SK-N-SH treated with all-trans-retinoic acid at 6 μM for 48 hours (cell line): ENCODE data around the gene LYZ.

Experiments
- ATAC-seq: fragments of 200-7000 bp; cut with Tn5 transposase; 3 replicates; pipeline ENCODE4 v1.9.1; 2020; ENCODE audit warnings: mild to moderate bottlenecking, moderate library complexity
- ARNTL ChIP-seq: fragments of 450-650 bp; formaldehyde crosslinking; IDR thresholded peaks from 2 replicates; pipeline ENCODE4 v1.5.0; 2020; ENCODE audit warnings: low read depth, mild to moderate bottlenecking, moderate library complexity, borderline replicate concordance
- BACH2 ChIP-seq: fragments of 250-450 bp; sonication (Bioruptor Pico); IDR thresholded peaks from 2 replicates; pipeline ENCODE4 v1.9.0; 2021; ENCODE audit warnings: mild to moderate bottlenecking, borderline replicate concordance
- CSDC2 ChIP-seq: fragments of 250-450 bp; sonication (Bioruptor Pico); IDR thresholded peaks from 2 replicates; pipeline ENCODE4 v1.5.0; 2020; ENCODE audit warnings: mild to moderate bottlenecking, moderate library complexity
- ESRRG ChIP-seq: fragments of 250-450 bp; sonication (Bioruptor Pico); IDR thresholded peaks from 2 replicates; pipeline ENCODE4 v1.6.1; 2021; ENCODE audit warnings: mild to moderate bottlenecking
- GLIS3 ChIP-seq: fragments of 250-450 bp; sonication (Bioruptor Pico); IDR thresholded peaks from 2 replicates; pipeline ENCODE4 v1.5.0; 2020; ENCODE audit warnings: mild to moderate bottlenecking, moderate library complexity
- ISL1 ChIP-seq: fragments of 250-450 bp; sonication (Bioruptor Pico); IDR thresholded peaks from 2 replicates; pipeline ENCODE4 v2.1.2; 2022; ENCODE audit warnings: mild to moderate bottlenecking, moderate library complexity
- OSR1 ChIP-seq: fragments of 250-450 bp; sonication (Bioruptor Pico); IDR thresholded peaks from 2 replicates; pipeline ENCODE4 v1.8.0; 2022; ENCODE audit warnings: moderate library complexity, mild to moderate bottlenecking, inconsistent platforms
- PPARA ChIP-seq: fragments of 250-450 bp; sonication (Bioruptor Pico); IDR thresholded peaks from 2 replicates; pipeline ENCODE4 v1.5.0; 2020; ENCODE audit warnings: mild to moderate bottlenecking, borderline replicate concordance
- RARB ChIP-seq: fragments of 250-450 bp; sonication (Bioruptor Pico); IDR thresholded peaks from 2 replicates; pipeline ENCODE4 v1.8.0; 2021; ENCODE audit warnings: mild to moderate bottlenecking, moderate library complexity
- SNAI2 ChIP-seq: fragments of 250-450 bp; sonication (Bioruptor Pico); IDR thresholded peaks from 2 replicates; pipeline ENCODE4 v1.5.0; 2020; ENCODE audit warnings: mild to moderate bottlenecking, moderate library complexity
- TCF4 ChIP-seq: fragments of 250-450 bp; sonication (Bioruptor Pico); IDR thresholded peaks from 2 replicates; pipeline ENCODE4 v1.8.0; 2021; ENCODE audit warnings: mild to moderate bottlenecking, moderate library complexity, borderline replicate concordance
- TOX ChIP-seq: fragments of 250-450 bp; sonication (Bioruptor Pico); IDR thresholded peaks from 2 replicates; pipeline ENCODE4 v1.8.0; 2021; ENCODE audit warnings: mild to moderate bottlenecking, moderate library complexity, borderline replicate concordance
- ZFP3 ChIP-seq: fragments of 250-450 bp; sonication (Bioruptor Pico); IDR thresholded peaks from 2 replicates; pipeline ENCODE4 v1.5.0; 2020; ENCODE audit warnings: mild to moderate bottlenecking, moderate library complexity
- ZFP30 ChIP-seq: fragments of 450-650 bp; formaldehyde crosslinking; IDR thresholded peaks from 2 replicates; pipeline ENCODE4 v1.5.0; 2022; ENCODE audit warnings: mild to moderate bottlenecking, moderate library complexity
- TF ChIP-seq, protein P1 (sequence below): fragments of 250-450 bp; sonication (Bioruptor Pico); IDR thresholded peaks from 2 replicates; pipeline ENCODE4 v1.8.0; 2021; ENCODE audit warnings: low read depth, mild to moderate bottlenecking, moderate library complexity, borderline replicate concordance
- TF ChIP-seq, protein P2 (sequence below): fragments of 250-450 bp; sonication (Bioruptor Pico); IDR thresholded peaks from 2 replicates; pipeline ENCODE4 v1.5.0; 2020; ENCODE audit warnings: mild to moderate bottlenecking, moderate library complexity
- TF ChIP-seq, protein P3 (sequence below): fragments of 250-450 bp; sonication (Bioruptor Pico); IDR thresholded peaks from 2 replicates; pipeline ENCODE4 v1.5.1; 2021; ENCODE audit warnings: mild to moderate bottlenecking, moderate library complexity
- TF ChIP-seq, protein P4 (sequence below): fragments of 250-450 bp; sonication (Bioruptor Pico); IDR thresholded peaks from 2 replicates; pipeline ENCODE4 v1.8.0; 2020; ENCODE audit warnings: mild to moderate bottlenecking, moderate library complexity, borderline replicate concordance

The LYZ gene

DNA sequence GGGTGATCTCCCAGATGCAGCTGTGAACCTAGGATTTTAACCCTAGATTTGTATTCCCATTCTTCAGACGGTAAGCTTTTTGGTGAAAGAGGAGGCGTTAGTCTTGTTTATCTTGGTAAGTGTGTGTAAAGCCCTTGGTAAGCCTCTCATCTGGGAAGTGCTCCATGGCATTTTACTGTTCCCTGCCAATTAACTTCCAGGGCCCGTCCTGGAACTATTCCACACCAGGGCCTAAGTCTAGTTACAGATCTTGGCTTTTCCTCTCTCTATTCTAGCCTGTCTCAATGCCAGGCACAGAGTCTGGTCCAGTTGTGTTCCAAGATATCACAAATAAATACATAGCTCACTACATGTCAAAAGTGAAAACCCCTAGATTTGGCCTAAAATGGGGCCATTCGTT lies 53.8 kb downstream of the LYZ start:
- TF ChIP-seq ESRRG (CRISPR knock-in tag) (no peak), RARB (CRISPR knock-in tag) (no peak), PPARA (no peak), TOX (CRISPR knock-in tag) (no peak), GLIS3 (CRISPR knock-in tag) (no peak), BACH2 (no peak), SNAI2 (CRISPR knock-in tag) (no peak), ISL1 (CRISPR knock-in tag) (no peak), TCF4 (no peak), ZFP3 (CRISPR knock-in tag) (no peak), OSR1 (CRISPR knock-in tag) (no peak), ZFP30 (CRISPR knock-in tag) (no peak), CSDC2 (CRISPR knock-in tag) (no peak), ARNTL (no peak)
- TF ChIP-seq, protein P1, sequence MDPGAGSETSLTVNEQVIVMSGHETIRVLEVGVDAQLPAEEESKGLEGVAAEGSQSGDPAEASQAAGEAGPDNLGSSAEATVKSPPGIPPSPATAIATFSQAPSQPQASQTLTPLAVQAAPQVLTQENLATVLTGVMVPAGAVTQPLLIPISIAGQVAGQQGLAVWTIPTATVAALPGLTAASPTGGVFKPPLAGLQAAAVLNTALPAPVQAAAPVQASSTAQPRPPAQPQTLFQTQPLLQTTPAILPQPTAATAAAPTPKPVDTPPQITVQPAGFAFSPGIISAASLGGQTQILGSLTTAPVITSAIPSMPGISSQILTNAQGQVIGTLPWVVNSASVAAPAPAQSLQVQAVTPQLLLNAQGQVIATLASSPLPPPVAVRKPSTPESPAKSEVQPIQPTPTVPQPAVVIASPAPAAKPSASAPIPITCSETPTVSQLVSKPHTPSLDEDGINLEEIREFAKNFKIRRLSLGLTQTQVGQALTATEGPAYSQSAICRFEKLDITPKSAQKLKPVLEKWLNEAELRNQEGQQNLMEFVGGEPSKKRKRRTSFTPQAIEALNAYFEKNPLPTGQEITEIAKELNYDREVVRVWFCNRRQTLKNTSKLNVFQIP (CRISPR knock-in tag) = no peak
- TF ChIP-seq, protein P2, sequence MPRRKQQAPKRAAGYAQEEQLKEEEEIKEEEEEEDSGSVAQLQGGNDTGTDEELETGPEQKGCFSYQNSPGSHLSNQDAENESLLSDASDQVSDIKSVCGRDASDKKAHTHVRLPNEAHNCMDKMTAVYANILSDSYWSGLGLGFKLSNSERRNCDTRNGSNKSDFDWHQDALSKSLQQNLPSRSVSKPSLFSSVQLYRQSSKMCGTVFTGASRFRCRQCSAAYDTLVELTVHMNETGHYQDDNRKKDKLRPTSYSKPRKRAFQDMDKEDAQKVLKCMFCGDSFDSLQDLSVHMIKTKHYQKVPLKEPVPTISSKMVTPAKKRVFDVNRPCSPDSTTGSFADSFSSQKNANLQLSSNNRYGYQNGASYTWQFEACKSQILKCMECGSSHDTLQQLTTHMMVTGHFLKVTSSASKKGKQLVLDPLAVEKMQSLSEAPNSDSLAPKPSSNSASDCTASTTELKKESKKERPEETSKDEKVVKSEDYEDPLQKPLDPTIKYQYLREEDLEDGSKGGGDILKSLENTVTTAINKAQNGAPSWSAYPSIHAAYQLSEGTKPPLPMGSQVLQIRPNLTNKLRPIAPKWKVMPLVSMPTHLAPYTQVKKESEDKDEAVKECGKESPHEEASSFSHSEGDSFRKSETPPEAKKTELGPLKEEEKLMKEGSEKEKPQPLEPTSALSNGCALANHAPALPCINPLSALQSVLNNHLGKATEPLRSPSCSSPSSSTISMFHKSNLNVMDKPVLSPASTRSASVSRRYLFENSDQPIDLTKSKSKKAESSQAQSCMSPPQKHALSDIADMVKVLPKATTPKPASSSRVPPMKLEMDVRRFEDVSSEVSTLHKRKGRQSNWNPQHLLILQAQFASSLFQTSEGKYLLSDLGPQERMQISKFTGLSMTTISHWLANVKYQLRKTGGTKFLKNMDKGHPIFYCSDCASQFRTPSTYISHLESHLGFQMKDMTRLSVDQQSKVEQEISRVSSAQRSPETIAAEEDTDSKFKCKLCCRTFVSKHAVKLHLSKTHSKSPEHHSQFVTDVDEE (CRISPR knock-in tag) = no peak
- TF ChIP-seq, protein P3, sequence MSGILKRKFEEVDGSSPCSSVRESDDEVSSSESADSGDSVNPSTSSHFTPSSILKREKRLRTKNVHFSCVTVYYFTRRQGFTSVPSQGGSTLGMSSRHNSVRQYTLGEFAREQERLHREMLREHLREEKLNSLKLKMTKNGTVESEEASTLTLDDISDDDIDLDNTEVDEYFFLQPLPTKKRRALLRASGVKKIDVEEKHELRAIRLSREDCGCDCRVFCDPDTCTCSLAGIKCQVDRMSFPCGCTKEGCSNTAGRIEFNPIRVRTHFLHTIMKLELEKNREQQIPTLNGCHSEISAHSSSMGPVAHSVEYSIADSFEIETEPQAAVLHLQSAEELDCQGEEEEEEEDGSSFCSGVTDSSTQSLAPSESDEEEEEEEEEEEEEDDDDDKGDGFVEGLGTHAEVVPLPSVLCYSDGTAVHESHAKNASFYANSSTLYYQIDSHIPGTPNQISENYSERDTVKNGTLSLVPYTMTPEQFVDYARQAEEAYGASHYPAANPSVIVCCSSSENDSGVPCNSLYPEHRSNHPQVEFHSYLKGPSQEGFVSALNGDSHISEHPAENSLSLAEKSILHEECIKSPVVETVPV (CRISPR knock-in tag) = no peak
- TF ChIP-seq, protein P4, sequence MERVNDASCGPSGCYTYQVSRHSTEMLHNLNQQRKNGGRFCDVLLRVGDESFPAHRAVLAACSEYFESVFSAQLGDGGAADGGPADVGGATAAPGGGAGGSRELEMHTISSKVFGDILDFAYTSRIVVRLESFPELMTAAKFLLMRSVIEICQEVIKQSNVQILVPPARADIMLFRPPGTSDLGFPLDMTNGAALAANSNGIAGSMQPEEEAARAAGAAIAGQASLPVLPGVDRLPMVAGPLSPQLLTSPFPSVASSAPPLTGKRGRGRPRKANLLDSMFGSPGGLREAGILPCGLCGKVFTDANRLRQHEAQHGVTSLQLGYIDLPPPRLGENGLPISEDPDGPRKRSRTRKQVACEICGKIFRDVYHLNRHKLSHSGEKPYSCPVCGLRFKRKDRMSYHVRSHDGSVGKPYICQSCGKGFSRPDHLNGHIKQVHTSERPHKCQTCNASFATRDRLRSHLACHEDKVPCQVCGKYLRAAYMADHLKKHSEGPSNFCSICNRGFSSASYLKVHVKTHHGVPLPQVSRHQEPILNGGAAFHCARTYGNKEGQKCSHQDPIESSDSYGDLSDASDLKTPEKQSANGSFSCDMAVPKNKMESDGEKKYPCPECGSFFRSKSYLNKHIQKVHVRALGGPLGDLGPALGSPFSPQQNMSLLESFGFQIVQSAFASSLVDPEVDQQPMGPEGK (CRISPR knock-in tag) = no peak
- TF ChIP-seq, all 23 proteins: peak for 0
- ATAC-seq = no peak
